DND-41 (cell line): ENCODE data around the gene FRMPD4.

Source experiments
- ATAC-seq: fragments of 200-7000 bp; cut with Tn5 transposase; 3 replicates; pipeline ENCODE4 v1.9.1; 2021; ENCODE audit warnings: low read depth; ENCODE audit not compliant: insufficient read depth
- DNase-seq: peaks from one replicate; pipeline ENCODE4 v3.0.0-alpha.2; 2020
- H2AFZ ChIP-seq: 2 replicates; pipeline ENCODE4 v1.6.0; 2012; ENCODE audit warnings: low read depth, low read length
- H3K27ac ChIP-seq: 2 replicates; pipeline ENCODE4 v1.5.1; 2012; ENCODE audit warnings: low read length, inconsistent platforms
- H3K27me3 ChIP-seq: fragments of 200-600 bp; sonication (generic); 2 replicates; pipeline ENCODE4 v1.6.0; 2012; ENCODE audit warnings: low read length, mild to moderate bottlenecking, inconsistent platforms; ENCODE audit not compliant: insufficient read depth, poor library complexity
- H3K36me3 ChIP-seq: 2 replicates; pipeline ENCODE4 v1.5.1; 2012; ENCODE audit warnings: low read length, inconsistent platforms; ENCODE audit not compliant: insufficient read depth
- H3K4me1 ChIP-seq: 2 replicates; pipeline ENCODE4 v1.5.1; 2012; ENCODE audit warnings: mild to moderate bottlenecking, low read length; ENCODE audit not compliant: insufficient read depth
- H3K4me2 ChIP-seq: 2 replicates; pipeline ENCODE4 v1.6.0; 2012; ENCODE audit warnings: mild to moderate bottlenecking, moderate library complexity, low read length, inconsistent platforms; ENCODE audit not compliant: insufficient read depth
- H3K4me3 ChIP-seq, 2 experiments: fragments of 200-600 bp in 1 of 2; shearing (Covaris generic) in 1 of 2; 2 replicates each; pipeline ENCODE4 v1.5.1; 2012 to 2016; ENCODE audit warnings: inconsistent platforms in 2 of 2, low read length in 2 of 2, mild to moderate bottlenecking in 2 of 2, low read depth in 1 of 2, moderate library complexity in 1 of 2
- H3K79me2 ChIP-seq: 2 replicates; pipeline ENCODE4 v1.6.0; 2012; ENCODE audit warnings: low read length, inconsistent platforms; ENCODE audit not compliant: insufficient read depth
- H3K9ac ChIP-seq: 2 replicates; pipeline ENCODE4 v1.6.0; 2012; ENCODE audit warnings: low read depth, mild to moderate bottlenecking, inconsistent platforms, low read length, moderate library complexity
- H3K9me3 ChIP-seq: 2 replicates; pipeline ENCODE4 v1.5.1; 2012; ENCODE audit warnings: low read length, moderate library complexity, mild to moderate bottlenecking, inconsistent platforms; ENCODE audit not compliant: insufficient read depth, severe bottlenecking
- H4K20me1 ChIP-seq: 2 replicates; pipeline ENCODE4 v1.6.0; 2012; ENCODE audit warnings: low read length; ENCODE audit not compliant: insufficient read depth
- CTCF ChIP-seq: IDR thresholded peaks from 2 replicates; pipeline ENCODE4 v1.5.1; 2012; ENCODE audit warnings: borderline replicate concordance, low read length, moderate library complexity, mild to moderate bottlenecking; ENCODE audit not compliant: poor library complexity, severe bottlenecking; ENCODE audit errors: extremely low read depth
- EZH2 ChIP-seq: IDR thresholded peaks from 3 replicates; pipeline ENCODE4 v1.6.1; 2012; ENCODE audit warnings: borderline replicate concordance, low read depth, mild to moderate bottlenecking, moderate library complexity, low read length, inconsistent platforms; ENCODE audit not compliant: severe bottlenecking

FRMPD4 gene

DNA sequence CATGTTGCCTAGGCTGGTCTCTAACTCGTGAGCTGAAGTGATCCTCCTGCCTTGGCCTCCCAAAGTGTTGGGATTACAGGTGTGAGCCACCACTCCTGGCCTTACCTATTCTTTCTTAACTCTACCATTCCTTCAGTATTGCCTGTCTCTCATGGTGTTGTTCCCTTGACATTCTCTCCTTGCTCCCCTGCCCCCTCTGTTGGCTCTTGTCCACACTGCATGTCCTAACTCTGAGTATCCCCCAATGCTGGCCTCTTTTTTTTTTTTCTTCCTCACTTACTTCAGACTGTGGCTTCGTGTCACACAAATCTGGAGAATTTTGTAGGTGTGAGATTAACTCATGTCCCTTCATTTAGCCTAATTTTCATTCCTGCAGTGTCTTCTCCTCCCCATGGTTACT is 22.9 kb upstream of the FRMPD4 start:
- ATAC-seq = no peak

GRCh38 chrX:12118134-12118533 is 20.1 kb upstream of the FRMPD4 start:
- H2AFZ ChIP-seq = no peak overlapping the region
- no peak overlapping the region for H3K4me3 ChIP-seq
- ATAC-seq = no peak
- DNase-seq = no peak
- H3K79me2 ChIP-seq = no peaks in the 10 kb centered on the region
- H3K9ac ChIP-seq = no peak overlapping the region
- H3K4me2 ChIP-seq = no peak overlapping the region
- no peaks in the 10 kb centered on the region for H3K4me1 ChIP-seq
- H3K9me3 ChIP-seq = no peaks in the 10 kb centered on the region
- no peaks in the 10 kb centered on the region for H3K36me3 ChIP-seq
- TF ChIP-seq EZH2 (no peak), CTCF (no peak)
- H3K27ac ChIP-seq = no peak overlapping the region
- no peaks in the 10 kb centered on the region for H3K27me3 ChIP-seq
- H4K20me1 ChIP-seq = no peaks in the 10 kb centered on the region

More for the DNA sequence above, 22.9 kb upstream of the FRMPD4 start:
- DNase-seq = no peak
- Histone ChIP-seq H3K4me1 (no peaks in the 10 kb centered on the region), H3K27ac (no peak overlapping the region), H3K9ac (no peak overlapping the region), H3K4me3 (no peak overlapping the region), H3K27me3 (no peaks in the 10 kb centered on the region), H3K36me3 (no peaks in the 10 kb centered on the region), H3K79me2 (no peaks in the 10 kb centered on the region), H4K20me1 (no peaks in the 10 kb centered on the region), H3K9me3 (no peaks in the 10 kb centered on the region), H2AFZ (no peak overlapping the region), H3K4me2 (no peak overlapping the region)
- peak; percentile 16 for TF ChIP-seq CTCF
- TF ChIP-seq EZH2 = no peak

GRCh38 chrX:12128017-12128416 is 10.3 kb upstream of the FRMPD4 start:
- Histone ChIP-seq H3K27ac (no peak overlapping the region), H4K20me1 (no peaks in the 10 kb centered on the region), H3K4me2 (no peak overlapping the region), H2AFZ (no peak overlapping the region), H3K4me1 (no peaks in the 10 kb centered on the region), H3K4me3 (no peak overlapping the region), H3K36me3 (no peaks in the 10 kb centered on the region), H3K79me2 (no peaks in the 10 kb centered on the region), H3K9me3 (peaks cover 6% of the 10 kb centered on the region), H3K27me3 (no peaks in the 10 kb centered on the region), H3K9ac (no peak overlapping the region)
- no peak for ATAC-seq
- TF ChIP-seq CTCF (no peak), EZH2 (no peak)
- DNase-seq = no peak

GRCh38 chrX:12137951-12138360 is 317 bp upstream of the FRMPD4 start:
- no peak overlapping the region for H2AFZ ChIP-seq
- no peak for ATAC-seq
- TF ChIP-seq CTCF = no peak
- no peak for TF ChIP-seq EZH2

More at GRCh38 chrX:12137951-12138360, 317 bp upstream of the FRMPD4 start:
- Histone ChIP-seq H4K20me1 (no peaks in the 10 kb centered on the region), H3K27ac (no peak overlapping the region), H3K79me2 (no peaks in the 10 kb centered on the region), H3K4me2 (no peak overlapping the region), H3K27me3 (no peaks in the 10 kb centered on the region), H3K9me3 (no peaks in the 10 kb centered on the region), H3K4me3 (no peak overlapping the region), H3K9ac (no peak overlapping the region), H3K36me3 (no peaks in the 10 kb centered on the region), H3K4me1 (no peaks in the 10 kb centered on the region)
- DNase-seq = no peak
